K562 (cell line): ENCODE results near the gene TUB. TPM values are rescaled to one million over a fixed set of nuclear protein-coding genes. Genes with fewer than 3 reads are reported as not detected.

Experiments used
- ATAC-seq: fragments of 200-7000 bp; cut with Tn5 transposase; 3 replicates; pipeline ENCODE4 v1.9.1; 2020; ENCODE audit warnings: moderate library complexity
- BruUV-seq: library from RNA; stranded (reverse); fragments of 400-500 nt; replicated peaks from 2 replicates; lab custom pipeline; 2021; lab: Mats Ljungman, UMichigan
- CTCF ChIA-PET: fragments of 300-600 bp; formaldehyde crosslinking; extraction: SDS; loops from one replicate; lab custom pipeline; 2021; ENCODE audit warnings: low intra/inter-chr PET ratio; lab: Yijun Ruan, JAX
- POLR2A ChIA-PET: fragments of 300-600, 350-650 bp; sonication (Branson Sonifier 250); formaldehyde crosslinking; extraction: SDS; loops from one replicate; lab custom pipeline; 2021; ENCODE audit warnings: antibody characterized with exemption, inconsistent platforms; lab: Yijun Ruan, JAX
- DNase-seq, 4 experiments: peaks; one replicate each; pipeline versions ENCODE4 v3.0.0 to v3.0.0-alpha.2; 2011 to 2018; ENCODE audit warnings: low spot score in 3 of 4, mixed read lengths in 3 of 4; ENCODE audit errors: extremely low read depth in 1 of 4
- FAIRE-seq: peaks from 2 replicates; lab custom pipeline; 2011; peaks lifted over from hg19 to GRCh38; lab: Jason Lieb, UNC
- H2AFZ ChIP-seq: 2 replicates; pipeline ENCODE4 v1.6.0; 2011; ENCODE audit warnings: low read depth, low read length, control low read depth, inconsistent platforms
- H3K27ac ChIP-seq: fragments of 200-600 bp; 3 replicates; pipeline ENCODE4 v1.8.0; 2011; ENCODE audit warnings: low read depth, mild to moderate bottlenecking, control low read depth, inconsistent platforms, low read length, moderate library complexity, mixed read lengths; ENCODE audit errors: extremely low read depth
- H3K27me3 ChIP-seq, 2 experiments: fragments of 300-600 bp in 1 of 2; 2 replicates in 1 of 2; 3 replicates in 1 of 2; pipeline versions ENCODE4 v1.6.0 to v1.8.0; 2011; ENCODE audit warnings: inconsistent platforms in 2 of 2, low read length in 2 of 2, mild to moderate bottlenecking in 1 of 2, mixed read lengths in 1 of 2, moderate library complexity in 1 of 2; ENCODE audit not compliant: control insufficient read depth in 2 of 2, insufficient read depth in 2 of 2
- H3K36me3 ChIP-seq: fragments of 300-600 bp; 3 replicates; pipeline ENCODE4 v1.8.0; 2011; ENCODE audit warnings: mild to moderate bottlenecking, low read length, inconsistent platforms; ENCODE audit not compliant: control insufficient read depth, insufficient read depth
- H3K4me1 ChIP-seq, 2 experiments: fragments of 200-600 bp in 1 of 2; replicated peaks in 1 of 2; 2 replicates in 1 of 2; 3 replicates in 1 of 2; pipeline versions ENCODE4 v1.5.1 to v1.8.0; 2011; ENCODE audit warnings: inconsistent platforms in 2 of 2, low read length in 2 of 2, mild to moderate bottlenecking in 1 of 2, mixed read lengths in 1 of 2, moderate library complexity in 1 of 2; ENCODE audit not compliant: control insufficient read depth in 2 of 2, insufficient read depth in 2 of 2
- H3K4me2 ChIP-seq: 2 replicates; pipeline ENCODE4 v1.6.1; 2011; ENCODE audit warnings: low read length, control low read depth, inconsistent platforms, mixed read lengths; ENCODE audit not compliant: insufficient read depth
- H3K4me3 ChIP-seq: fragments of 200-600 bp; sonication (generic), shearing (Covaris generic); 2 replicates; pipeline ENCODE4 v1.5.1; 2016; ENCODE audit warnings: control low read depth, inconsistent platforms
- H3K79me2 ChIP-seq: fragments of 200-600 bp; 3 replicates; pipeline ENCODE4 v1.8.0; 2011; ENCODE audit warnings: low read length, inconsistent platforms; ENCODE audit not compliant: control insufficient read depth, insufficient read depth
- H3K9ac ChIP-seq, 2 experiments: 2 replicates each; pipeline versions ENCODE4 v1.6.0 to v1.6.1; 2011; ENCODE audit warnings: low read depth in 2 of 2, low read length in 2 of 2, control low read depth in 1 of 2, inconsistent platforms in 1 of 2, mild to moderate bottlenecking in 1 of 2, mixed read lengths in 1 of 2; ENCODE audit not compliant: insufficient read depth in 1 of 2
- H3K9me1 ChIP-seq: one replicate; pipeline ENCODE4 v1.6.0; 2011; ENCODE audit warnings: inconsistent platforms, mild to moderate bottlenecking, low read length, moderate library complexity; ENCODE audit not compliant: control insufficient read depth, insufficient read depth
- H3K9me3 ChIP-seq: replicated peaks from 2 replicates; pipeline ENCODE4 v1.5.1; 2011; ENCODE audit warnings: low read depth, low read length, inconsistent platforms; ENCODE audit not compliant: control insufficient read depth, insufficient read depth
- H4K20me1 ChIP-seq: replicated peaks from 2 replicates; pipeline ENCODE4 v1.6.1; 2011; ENCODE audit warnings: low read length, inconsistent platforms, mixed read lengths; ENCODE audit not compliant: control insufficient read depth, insufficient read depth
- C11orf30 ChIP-seq: fragments of 450-650 bp; IDR thresholded peaks from 2 replicates; pipeline ENCODE4 v1.6.1; 2016; ENCODE audit warnings: low read depth, mild to moderate bottlenecking
- MAFG ChIP-seq: fragments of 450-650 bp; conservative IDR thresholded peaks from 2 replicates; pipeline ENCODE4 v1.6.1; 2016; ENCODE audit warnings: missing genetic modification characterization, missing compliant biosample characterization
- RBM25 ChIP-seq: fragments of 200-400 bp; formaldehyde crosslinking; IDR thresholded peaks from 2 replicates; pipeline ENCODE4 v1.6.1; 2018; ENCODE audit warnings: low read length, low read depth, moderate library complexity; ENCODE audit not compliant: severe bottlenecking
- TCFL5 ChIP-seq: fragments of 250-450 bp; sonication (Bioruptor Pico); conservative IDR thresholded peaks from 2 replicates; pipeline ENCODE4 v1.6.1; 2021; ENCODE audit warnings: mild to moderate bottlenecking, moderate library complexity, matching md5 sums
- ZNF316 ChIP-seq: fragments of 450-650 bp; IDR thresholded peaks from 2 replicates; pipeline ENCODE4 v1.6.1; 2016
- WGBS: fragments of 100-300 bp; shearing (Covaris generic); methylation state at CpG from one replicate; pipeline ENCODE4 v1.1.6; 2016; ENCODE audit warnings: low coverage, mixed read lengths; ENCODE audit not compliant: insufficient coverage; ENCODE audit errors: missing lambda C conversion rate; 5-methylcytosine and 5-hydroxymethylcytosine counted together
- in situ Hi-C: fragments of 300-500 bp; cut with MboI; formaldehyde crosslinking; loops from 4 replicates; pipeline ENCODE4 v1.15.0; 2018; ENCODE audit warnings: inconsistent platforms, mixed read lengths
- intact Hi-C: fragments of 100-400 bp; cut with micrococcal nuclease; formaldehyde crosslinking; loops from 2 replicates; pipeline ENCODE4 v1.14.2; 2022
- polyA plus RNA-seq, 8 experiments: library from polyadenylated mRNA; depleted of rRNA in 4 of 8; stranded (reverse) in 5 of 8; unstranded in 3 of 8; fragments of >200 nt; fragmentation: Nextera tagmentation in 2 of 8; fragmentation: Illumina TruSeq in 1 of 8; extraction: Ambion mirVana in 2 of 8; extraction: Trizol in 1 of 8; gene quantifications; 2 replicates each; pipeline versions ENCODE4 v1.2.1 to v1.2.3, GENCODE V29; 2011 to 2014; ENCODE audit warnings: inconsistent platforms in 1 of 8, missing spikeins in 1 of 8
- total RNA-seq, 7 experiments: library from RNA; depleted of rRNA in 6 of 7; stranded (reverse); fragments of >200 nt in 6 of 7; fragmentation: Illumina TruSeq in 2 of 7; extraction: Trizol in 2 of 7; gene quantifications; 2 replicates each; pipeline versions ENCODE4 v1.2.1 to v1.2.3, GENCODE V29; 2011 to 2021; ENCODE audit warnings: low replicate concordance in 1 of 7
- TF ChIP-seq, protein P1 (sequence below): sonication (generic); formaldehyde crosslinking; IDR thresholded peaks from 2 replicates; pipeline ENCODE4 v1.8.0; 2022; ENCODE audit warnings: mild to moderate bottlenecking, low read depth, missing genetic modification reagents

TUB gene
- total and polyA plus RNA-seq, 9 of the 15 experiments (the other 6 are each of a cell fraction or from before 2014, with no cell fraction given): not detected

DNA sequence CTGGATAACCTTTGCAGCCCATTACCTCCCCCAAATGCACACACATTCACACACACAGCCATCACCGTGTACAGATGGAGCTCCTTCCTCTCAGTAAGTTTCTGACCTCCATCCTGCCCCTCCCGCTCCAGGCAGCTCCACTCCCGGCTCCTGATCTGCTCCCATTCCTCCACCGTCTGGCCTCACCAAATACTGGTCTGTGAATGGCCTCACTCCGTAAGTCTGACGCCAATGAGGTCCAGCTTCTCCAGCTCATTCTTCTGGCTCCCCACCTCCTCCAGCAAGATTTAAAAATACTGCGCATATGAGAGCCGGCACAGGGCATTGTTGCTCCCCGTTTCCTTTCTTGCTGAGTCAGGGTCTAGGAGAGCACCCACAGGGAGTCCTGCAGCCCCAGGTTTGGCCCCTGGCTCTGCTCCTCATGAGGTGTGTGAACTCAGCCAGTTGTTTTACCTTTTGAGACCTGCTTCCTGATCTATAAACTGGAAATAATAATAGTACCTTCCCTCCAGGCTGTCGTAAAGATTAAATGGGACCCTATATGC lies 14.0 kb upstream of the TUB start:
- ATAC-seq (no peak), DNase-seq (no peak), FAIRE-seq (no peak)
- H3K4me1 ChIP-seq: peaks cover 8 to 9% of the 10 kb centered on the region in 2 experiments; a peak in 2 of 5 replicates
- ChIA-PET CTCF (no interaction called here), POLR2A (interaction anchor here (0.6 to 0.7 kb wide), 2 partner anchors 8 to 404 kb away, joined by 3 read pairs; no protein-coding TSS in a partner anchor)
- peaks cover 8% of the 10 kb centered on the region for H4K20me1 ChIP-seq
- BruUV-seq: no TSS peak
- H3K79me2 ChIP-seq: no peaks in the 10 kb centered on the region
- WGBS: 2% methylated on average over 10 of the region's 10 CpGs
- intact Hi-C loops (no loop called here), in situ Hi-C loops (no loop called here)
- H3K27ac ChIP-seq: no peak overlapping the region
- no peaks in the 10 kb centered on the region for H3K36me3 ChIP-seq
- H3K4me3 ChIP-seq: no peak overlapping the region
- H3K27me3 ChIP-seq: peaks cover 16 to 71% of the 10 kb centered on the region in 2 experiments
- H3K9me1 ChIP-seq: no peaks in the 10 kb centered on the region
- H3K4me2 ChIP-seq: no peak overlapping the region
- TF ChIP-seq ZNF316: peak; percentile 51; the same call in 1 of the 2 replicates
- TF ChIP-seq MAFG (tag): peak; percentile 49; the same call in 1 of the 2 replicates
- peak; percentile 57 for TF ChIP-seq C11orf30
- TF ChIP-seq, protein P1, sequence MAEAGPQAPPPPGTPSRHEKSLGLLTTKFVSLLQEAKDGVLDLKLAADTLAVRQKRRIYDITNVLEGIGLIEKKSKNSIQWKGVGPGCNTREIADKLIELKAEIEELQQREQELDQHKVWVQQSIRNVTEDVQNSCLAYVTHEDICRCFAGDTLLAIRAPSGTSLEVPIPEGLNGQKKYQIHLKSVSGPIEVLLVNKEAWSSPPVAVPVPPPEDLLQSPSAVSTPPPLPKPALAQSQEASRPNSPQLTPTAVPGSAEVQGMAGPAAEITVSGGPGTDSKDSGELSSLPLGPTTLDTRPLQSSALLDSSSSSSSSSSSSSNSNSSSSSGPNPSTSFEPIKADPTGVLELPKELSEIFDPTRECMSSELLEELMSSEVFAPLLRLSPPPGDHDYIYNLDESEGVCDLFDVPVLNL (CRISPR knock-in tag): no peak
- H3K9ac ChIP-seq: no peak overlapping the region
- H3K9me3 ChIP-seq: no peaks in the 10 kb centered on the region
- no peak overlapping the region for H2AFZ ChIP-seq

DNA sequence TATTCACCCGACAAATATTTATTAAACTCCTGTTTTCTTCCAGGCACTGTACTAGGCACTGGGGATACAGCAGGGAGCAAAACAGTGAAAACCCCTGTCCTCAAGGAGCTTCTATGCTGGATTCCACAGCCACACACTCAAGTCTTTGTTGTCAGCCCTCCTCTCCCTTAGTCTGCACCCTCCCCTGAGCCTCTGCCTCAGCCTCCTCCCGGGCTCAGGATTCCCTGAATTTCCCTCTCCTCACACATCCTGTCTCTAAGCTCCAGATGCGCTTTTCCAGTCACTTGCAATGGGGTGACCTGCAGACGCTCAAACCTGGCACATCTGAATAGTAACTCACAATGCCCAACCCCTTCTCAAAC lies 13.5 kb upstream of the TUB start:
- FAIRE-seq (no peak), DNase-seq (no peak), ATAC-seq (no peak)
- Histone ChIP-seq H2AFZ (no peak overlapping the region), H3K9ac (no peak overlapping the region), H3K4me1 (peaks cover 8 to 9% of the 10 kb centered on the region in 2 experiments; a peak in 2 of 5 replicates), H3K79me2 (no peaks in the 10 kb centered on the region), H3K9me3 (no peaks in the 10 kb centered on the region), H3K27ac (no peak overlapping the region), H3K4me2 (no peak overlapping the region), H3K36me3 (no peaks in the 10 kb centered on the region), H3K4me3 (no peak overlapping the region), H4K20me1 (peaks cover 8% of the 10 kb centered on the region), H3K9me1 (no peaks in the 10 kb centered on the region), H3K27me3 (peaks cover 16 to 71% of the 10 kb centered on the region in 2 experiments)
- no TSS peak for BruUV-seq
- in situ Hi-C loops: no loop called here
- intact Hi-C loops: no loop called here
- TF ChIP-seq TCFL5 (CRISPR knock-in tag) (no peak), RBM25 (peak; percentile 57)
- 10% methylated on average over 4 of the region's 4 CpGs for WGBS
- CTCF ChIA-PET: no interaction called here
- POLR2A ChIA-PET: interaction anchor here (0.7 kb wide), 1 partner anchor 9 kb away, joined by 3 read pairs; no protein-coding TSS in a partner anchor
